ENCODE results near the gene TYSND1.

DNA sequence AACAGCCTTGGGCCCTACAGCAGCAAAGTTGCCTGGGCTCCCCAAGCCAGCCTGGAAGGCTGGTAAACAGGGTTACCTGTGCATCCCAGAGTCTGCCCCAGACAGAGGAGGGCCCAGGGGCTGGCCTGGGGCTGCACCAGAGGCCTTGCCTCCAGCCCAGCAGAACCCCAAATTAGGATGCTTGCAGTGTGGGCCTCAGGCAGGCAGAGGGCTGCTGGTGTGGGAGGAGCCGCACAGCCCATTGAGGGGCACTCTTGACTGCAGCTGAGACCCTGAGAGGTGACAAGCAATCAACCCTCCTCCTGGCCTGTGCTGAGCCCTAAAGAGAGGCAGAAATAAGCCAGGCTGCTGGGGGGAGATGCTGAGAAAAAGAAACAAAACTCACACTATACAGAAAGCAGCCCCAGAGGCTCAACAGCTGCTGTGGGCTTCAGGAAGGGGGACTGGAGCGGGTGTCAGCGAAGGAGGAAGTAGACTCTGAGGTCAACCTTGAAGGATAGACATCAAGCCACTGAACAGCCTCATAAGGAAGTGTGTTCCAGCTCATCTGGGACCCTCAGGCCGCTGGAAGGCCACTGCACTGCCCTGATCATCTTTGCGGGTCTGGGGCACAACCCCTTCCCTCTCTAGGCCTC is 20.5 kb downstream of the TYSND1 start:
- no peak for TF ChIP-seq RAD21 (IDR thresholded peaks at IDR 0.05; ENCODE audit: low read depth)
- no peak for TF ChIP-seq YY1 (IDR thresholded peaks at IDR 0.05; ENCODE audit: extremely low read depth, insufficient replicate concordance, low read depth, low read length)
- TF ChIP-seq POLR2AphosphoS5 (IDR thresholded peaks at IDR 0.05; ENCODE audit: low read depth, low read length): 0 out of 2 replicates have a peak, but pooled peaks have one; percentile 9
- TF ChIP-seq JUND (IDR thresholded peaks at IDR 0.05): no peak
- TF ChIP-seq, protein P1, sequence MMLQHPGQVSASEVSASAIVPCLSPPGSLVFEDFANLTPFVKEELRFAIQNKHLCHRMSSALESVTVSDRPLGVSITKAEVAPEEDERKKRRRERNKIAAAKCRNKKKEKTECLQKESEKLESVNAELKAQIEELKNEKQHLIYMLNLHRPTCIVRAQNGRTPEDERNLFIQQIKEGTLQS (IDR thresholded peaks at IDR 0.05): no peak
- TF ChIP-seq, protein P2, sequence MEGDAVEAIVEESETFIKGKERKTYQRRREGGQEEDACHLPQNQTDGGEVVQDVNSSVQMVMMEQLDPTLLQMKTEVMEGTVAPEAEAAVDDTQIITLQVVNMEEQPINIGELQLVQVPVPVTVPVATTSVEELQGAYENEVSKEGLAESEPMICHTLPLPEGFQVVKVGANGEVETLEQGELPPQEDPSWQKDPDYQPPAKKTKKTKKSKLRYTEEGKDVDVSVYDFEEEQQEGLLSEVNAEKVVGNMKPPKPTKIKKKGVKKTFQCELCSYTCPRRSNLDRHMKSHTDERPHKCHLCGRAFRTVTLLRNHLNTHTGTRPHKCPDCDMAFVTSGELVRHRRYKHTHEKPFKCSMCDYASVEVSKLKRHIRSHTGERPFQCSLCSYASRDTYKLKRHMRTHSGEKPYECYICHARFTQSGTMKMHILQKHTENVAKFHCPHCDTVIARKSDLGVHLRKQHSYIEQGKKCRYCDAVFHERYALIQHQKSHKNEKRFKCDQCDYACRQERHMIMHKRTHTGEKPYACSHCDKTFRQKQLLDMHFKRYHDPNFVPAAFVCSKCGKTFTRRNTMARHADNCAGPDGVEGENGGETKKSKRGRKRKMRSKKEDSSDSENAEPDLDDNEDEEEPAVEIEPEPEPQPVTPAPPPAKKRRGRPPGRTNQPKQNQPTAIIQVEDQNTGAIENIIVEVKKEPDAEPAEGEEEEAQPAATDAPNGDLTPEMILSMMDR (IDR thresholded peaks at IDR 0.05 in 2 of 3, conservative IDR thresholded peaks at IDR 0.05 in 1 of 3; ENCODE audit: borderline replicate concordance in 1 of 3, insufficient read depth in 1 of 3, low read depth in 2 of 3, low read length in 2 of 3): no peak
- no peak for TF ChIP-seq CBX3 (IDR thresholded peaks at IDR 0.05; ENCODE audit: low read depth)
- no peak for TF ChIP-seq POLR2A (IDR thresholded peaks at IDR 0.05; ENCODE audit: borderline replicate concordance, extremely low read depth, insufficient read depth, insufficient read length)
- no peak for TF ChIP-seq REST (IDR thresholded peaks at IDR 0.05; ENCODE audit: low read depth)
- TF ChIP-seq MAX (IDR thresholded peaks at IDR 0.05): no peak
- no peak for TF ChIP-seq CEBPB (IDR thresholded peaks at IDR 0.05; ENCODE audit: low read depth)
- TF ChIP-seq SP1 (IDR thresholded peaks at IDR 0.05; ENCODE audit: low read depth): no peak
- TF ChIP-seq ZFX (IDR thresholded peaks at IDR 0.05): no peak

All from HCT116 (cell line).